CD14-positive monocyte (primary cell): ENCODE measurements around the gene TGFB2. TPM values are rescaled to one million over a fixed set of nuclear protein-coding genes. Genes with fewer than 3 reads are reported as not detected.

ENCODE experiments used
- DNase-seq, 3 donors: peaks; one replicate each; pipeline ENCODE4 v3.0.0-alpha.2; 2011 to 2022
- H2AFZ ChIP-seq: 2 replicates; pipeline ENCODE4 v1.6.0; 2012; ENCODE audit warnings: mild to moderate bottlenecking, low read depth, low read length, inconsistent platforms; ENCODE audit not compliant: insufficient read depth, poor library complexity, severe bottlenecking
- H3K27ac ChIP-seq, 2 donors: 1 replicate in 1 of 2; 2 replicates in 1 of 2; pipeline ENCODE4 v1.5.1; 2012 to 2013; ENCODE audit warnings: low read length in 2 of 2, control low read depth in 1 of 2, inconsistent platforms in 1 of 2, low read depth in 1 of 2, mild to moderate bottlenecking in 1 of 2
- H3K27me3 ChIP-seq, 2 donors: one replicate each; pipeline versions ENCODE4 v1.6.0 to v1.6.1; 2011 to 2013; ENCODE audit warnings: low read length in 2 of 2; ENCODE audit not compliant: control insufficient read depth in 2 of 2, insufficient read depth in 2 of 2
- H3K36me3 ChIP-seq, 2 donors: replicated peaks in 1 of 2; 1 replicate in 1 of 2; 2 replicates in 1 of 2; pipeline versions ENCODE4 v1.5.1 to v1.6.1; 2012 to 2013; ENCODE audit warnings: low read length in 2 of 2, control low read depth in 1 of 2, inconsistent platforms in 1 of 2, mild to moderate bottlenecking in 1 of 2; ENCODE audit not compliant: insufficient read depth in 2 of 2, control insufficient read depth in 1 of 2
- H3K4me1 ChIP-seq, 2 donors: 1 replicate in 1 of 2; 2 replicates in 1 of 2; pipeline versions ENCODE4 v1.5.1 to v1.6.1; 2012 to 2013; ENCODE audit warnings: low read length in 2 of 2, control low read depth in 1 of 2, inconsistent platforms in 1 of 2, mild to moderate bottlenecking in 1 of 2, moderate library complexity in 1 of 2; ENCODE audit not compliant: insufficient read depth in 2 of 2, control insufficient read depth in 1 of 2
- H3K4me2 ChIP-seq: replicated peaks from 2 replicates; pipeline ENCODE3; 2012; ENCODE audit warnings: low read length, moderate library complexity, mild to moderate bottlenecking; ENCODE audit not compliant: poor library complexity, severe bottlenecking; ENCODE audit errors: extremely low read depth
- H3K4me3 ChIP-seq, 3 experiments: fragments of 200-600 bp in 1 of 3; sonication (generic) in 1 of 3; replicated peaks in 1 of 3; 1 replicate in 2 of 3; 2 replicates in 1 of 3; pipeline ENCODE4 v1.5.1; 2011 to 2013; ENCODE audit warnings: low read length in 3 of 3, mild to moderate bottlenecking in 3 of 3, control low read depth in 2 of 3, low read depth in 2 of 3, inconsistent platforms in 1 of 3, moderate library complexity in 1 of 3
- H3K79me2 ChIP-seq: 2 replicates; pipeline ENCODE4 v1.6.0; 2012; ENCODE audit warnings: mild to moderate bottlenecking, control low read depth, inconsistent platforms, low read length, moderate library complexity; ENCODE audit not compliant: insufficient read depth
- H3K9ac ChIP-seq: 2 replicates; pipeline ENCODE4 v1.6.0; 2017; ENCODE audit warnings: low read length, mild to moderate bottlenecking; ENCODE audit not compliant: insufficient read depth, poor library complexity, severe bottlenecking
- H3K9me3 ChIP-seq, 2 donors: replicated peaks in 1 of 2; 1 replicate in 1 of 2; 2 replicates in 1 of 2; pipeline versions ENCODE4 v1.5.1 to v1.6.1; 2012 to 2013; ENCODE audit warnings: low read length in 2 of 2, control low read depth in 1 of 2; ENCODE audit not compliant: control insufficient read depth in 1 of 2, insufficient read depth in 1 of 2
- H4K20me1 ChIP-seq: 2 replicates; pipeline ENCODE4 v1.6.0; 2012; ENCODE audit warnings: mild to moderate bottlenecking, low read length, control low read depth, moderate library complexity; ENCODE audit not compliant: insufficient read depth
- H3K27ac Mint-ChIP-seq, 7 donors: one replicate each; pipeline ENCODE4 v1.8.0; 2020; ENCODE audit warnings: mild to moderate bottlenecking in 7 of 7, mixed read lengths in 7 of 7, moderate library complexity in 6 of 7, inconsistent platforms in 2 of 7
- H3K27me3 Mint-ChIP-seq, 3 donors: one replicate each; pipeline ENCODE4 v1.8.0; 2021 to 2022; ENCODE audit warnings: low read depth in 3 of 3, mild to moderate bottlenecking in 3 of 3, mixed read lengths in 3 of 3, moderate library complexity in 3 of 3, inconsistent platforms in 1 of 3
- H3K36me3 Mint-ChIP-seq, 2 donors: one replicate each; pipeline ENCODE4 v1.8.0; 2020; ENCODE audit warnings: mixed read lengths in 2 of 2, inconsistent platforms in 1 of 2, mild to moderate bottlenecking in 1 of 2
- H3K4me1 Mint-ChIP-seq: one replicate; pipeline ENCODE4 v1.8.0; 2020; ENCODE audit warnings: mild to moderate bottlenecking, mixed read lengths
- H3K4me3 Mint-ChIP-seq, 2 donors: one replicate each; pipeline ENCODE4 v1.8.0; 2020; ENCODE audit warnings: mild to moderate bottlenecking in 2 of 2, mixed read lengths in 2 of 2, moderate library complexity in 1 of 2
- H3K9me3 Mint-ChIP-seq, 7 donors: one replicate each; pipeline ENCODE4 v1.8.0; 2020 to 2022; ENCODE audit warnings: mixed read lengths in 7 of 7, mild to moderate bottlenecking in 6 of 7, moderate library complexity in 6 of 7, inconsistent platforms in 2 of 7
- WGBS: methylation state at CpG from one replicate; pipeline ENCODE4 v1.1.5; 2013; ENCODE audit warnings: missing lambda C conversion rate; ENCODE audit not compliant: insufficient coverage; 5-methylcytosine and 5-hydroxymethylcytosine counted together
- intact Hi-C, 2 donors: fragments of 100-400 bp; cut with micrococcal nuclease; formaldehyde crosslinking; loops; one replicate each; pipeline versions ENCODE4 v1.15.0 to v1.15.1; 2023
- polyA plus RNA-seq, 3 donors: library from polyadenylated mRNA; depleted of rRNA in 1 of 3; unstranded in 2 of 3; stranded (reverse) in 1 of 3; fragments of 300-500 nt in 2 of 3; fragments of >200 nt in 1 of 3; fragmentation: Illumina TruSeq in 2 of 3; gene quantifications; 1 replicate in 2 of 3; 2 replicates in 1 of 3; pipeline ENCODE4 v1.2.3, GENCODE V29; 2012 to 2021
- TF ChIP-seq, protein P1 (sequence below): fragments of 200-600 bp; IDR thresholded peaks from one replicate; pipeline ENCODE4 v1.8.0; 2022; ENCODE audit warnings: antibody characterized with exemption, mild to moderate bottlenecking

Gene TGFB2
- polyA plus RNA-seq, 3 donors: 0.01 TPM; not detected in 2

DNA sequence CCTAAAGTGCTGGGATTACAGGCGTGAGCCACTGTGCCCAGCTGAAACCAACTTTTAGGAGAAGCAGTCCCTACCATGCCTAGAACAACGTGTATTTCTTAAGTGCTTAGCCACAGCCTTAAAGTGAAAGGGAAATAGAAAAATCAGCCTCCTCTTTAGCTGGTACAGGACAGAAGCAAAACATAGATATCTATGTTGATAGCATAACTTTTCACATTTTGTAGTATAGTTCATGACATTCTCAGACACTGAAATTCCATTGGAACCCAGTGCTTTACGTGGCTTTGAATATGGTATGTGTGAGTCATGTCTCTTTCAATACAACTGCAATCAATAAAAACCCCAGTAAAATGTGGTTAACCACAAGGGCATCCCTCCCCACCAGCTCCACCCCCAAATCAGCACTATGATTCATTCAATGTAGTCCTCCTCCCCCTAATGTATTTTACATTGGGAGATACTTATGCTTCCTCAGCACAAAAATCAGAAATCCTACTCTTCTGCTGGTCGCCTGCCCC is 32.1 kb downstream of the TGFB2 start:
- Histone ChIP-seq H3K9me3 (no peaks in the 10 kb centered on the region), H3K4me2 (no peak overlapping the region), H3K79me2 (no peaks in the 10 kb centered on the region), H2AFZ (no peak overlapping the region), H3K27ac (no peak overlapping the region), H3K4me1 (peaks cover 2 to 5% of the 10 kb centered on the region in 2 donors), H3K4me3 (no peak overlapping the region), H4K20me1 (no peaks in the 10 kb centered on the region), H3K36me3 (no peaks in the 10 kb centered on the region), H3K27me3 (peaks cover 49 to 62% of the 10 kb centered on the region in 2 donors), H3K9ac (no peak overlapping the region)
- intact Hi-C loops: no loop called here
- WGBS: no CpG with 5 or more reads among the region's 4 CpGs
- peak in 2 of 3 donors; percentile 12 to 72 for DNase-seq
- Mint-ChIP-seq H3K27me3 (peaks cover 42 to 73% (median 70%) of the 10 kb centered on the region in 3 donors), H3K9me3 (no peaks in the 10 kb centered on the region), H3K27ac (peak overlapping the region in 2 of 7 donors; percentile 18 to 33), H3K4me3 (no peak overlapping the region), H3K4me1 (peaks cover 12% of the 10 kb centered on the region), H3K36me3 (no peaks in the 10 kb centered on the region)
- TF ChIP-seq, protein P1, sequence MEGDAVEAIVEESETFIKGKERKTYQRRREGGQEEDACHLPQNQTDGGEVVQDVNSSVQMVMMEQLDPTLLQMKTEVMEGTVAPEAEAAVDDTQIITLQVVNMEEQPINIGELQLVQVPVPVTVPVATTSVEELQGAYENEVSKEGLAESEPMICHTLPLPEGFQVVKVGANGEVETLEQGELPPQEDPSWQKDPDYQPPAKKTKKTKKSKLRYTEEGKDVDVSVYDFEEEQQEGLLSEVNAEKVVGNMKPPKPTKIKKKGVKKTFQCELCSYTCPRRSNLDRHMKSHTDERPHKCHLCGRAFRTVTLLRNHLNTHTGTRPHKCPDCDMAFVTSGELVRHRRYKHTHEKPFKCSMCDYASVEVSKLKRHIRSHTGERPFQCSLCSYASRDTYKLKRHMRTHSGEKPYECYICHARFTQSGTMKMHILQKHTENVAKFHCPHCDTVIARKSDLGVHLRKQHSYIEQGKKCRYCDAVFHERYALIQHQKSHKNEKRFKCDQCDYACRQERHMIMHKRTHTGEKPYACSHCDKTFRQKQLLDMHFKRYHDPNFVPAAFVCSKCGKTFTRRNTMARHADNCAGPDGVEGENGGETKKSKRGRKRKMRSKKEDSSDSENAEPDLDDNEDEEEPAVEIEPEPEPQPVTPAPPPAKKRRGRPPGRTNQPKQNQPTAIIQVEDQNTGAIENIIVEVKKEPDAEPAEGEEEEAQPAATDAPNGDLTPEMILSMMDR: no peak

DNA sequence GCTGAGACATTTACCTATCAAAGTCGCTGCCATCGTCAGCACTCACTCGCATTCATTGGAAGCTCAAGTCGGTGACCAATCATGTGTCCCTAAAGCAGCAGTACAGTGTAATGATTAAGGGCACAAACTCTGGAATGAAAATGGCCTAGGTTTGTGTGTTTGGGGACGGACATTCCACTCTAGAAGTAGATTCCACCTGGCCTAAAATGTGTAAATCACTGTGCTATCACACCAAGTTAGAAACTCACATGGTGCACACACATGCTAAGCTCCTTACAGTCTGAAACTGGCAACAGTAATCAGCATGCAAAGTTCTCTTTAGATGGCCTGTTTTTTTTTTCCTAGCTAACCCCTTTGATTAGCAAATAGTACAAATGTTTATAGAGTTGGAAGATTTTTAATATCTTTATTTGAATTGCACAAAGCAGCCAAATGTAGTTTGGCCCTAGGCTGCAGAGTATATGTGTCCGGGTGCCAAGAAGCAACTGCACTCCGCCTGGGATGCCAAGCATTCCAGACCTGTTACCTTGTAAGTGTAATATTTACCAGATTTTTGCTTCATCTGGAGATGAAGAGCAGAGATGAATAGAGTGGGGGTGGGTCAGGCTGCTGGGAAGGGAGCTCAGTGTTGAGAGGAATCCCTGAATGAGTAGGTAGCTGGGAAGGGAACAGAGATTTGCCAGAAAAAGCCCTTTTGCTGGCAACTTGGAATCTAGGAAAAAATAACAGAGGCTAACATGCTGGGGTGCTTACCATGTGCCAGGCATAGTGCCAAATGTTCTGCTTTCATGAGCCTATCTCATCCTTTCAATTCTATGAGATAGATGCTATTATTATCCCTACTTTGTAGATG is 35.2 kb downstream of the TGFB2 start:
- Histone ChIP-seq H3K4me1 (peaks cover 2 to 5% of the 10 kb centered on the region in 2 donors), H3K4me2 (no peak overlapping the region), H3K9me3 (no peaks in the 10 kb centered on the region), H4K20me1 (no peaks in the 10 kb centered on the region), H3K4me3 (no peak overlapping the region), H3K79me2 (no peaks in the 10 kb centered on the region), H3K36me3 (no peaks in the 10 kb centered on the region), H3K27ac (no peak overlapping the region), H3K27me3 (peaks cover 56 to 57% of the 10 kb centered on the region in 2 donors), H2AFZ (no peak overlapping the region), H3K9ac (no peak overlapping the region)
- peaks cover 12% of the 10 kb centered on the region for H3K4me1 Mint-ChIP-seq
- TF ChIP-seq, protein P1: no peak
- no peaks in the 10 kb centered on the region for H3K9me3 Mint-ChIP-seq
- 98% methylated on average over 6 of the region's 7 CpGs for WGBS
- no peak overlapping the region for H3K27ac Mint-ChIP-seq
- intact Hi-C loops: no loop called here
- DNase-seq: no peak
- H3K4me3 Mint-ChIP-seq: peak overlapping the region in 1 of 2 donors; percentile 44
- H3K27me3 Mint-ChIP-seq: peaks cover 38 to 80% (median 70%) of the 10 kb centered on the region in 3 donors
- no peaks in the 10 kb centered on the region for H3K36me3 Mint-ChIP-seq
